Stimulated activated naive CD8-positive, alpha-beta T cell treated with anti-CD3 and anti-CD28 coated beads, Interleukin-15, Interleukin-2, amounts not matched to agents 100 ng/mL and 50 ng/mL, for 24 hours (primary cell): ENCODE results near the gene ATP10B.
"Not testable (repeated sequence)": the region's sequence is repeated elsewhere in the genome, so short reads cannot be mapped to it uniquely, and the experiment has no call there.

Experiments used
- H3K27ac Mint-ChIP-seq: one replicate; pipeline ENCODE4 v1.8.0; 2021; ENCODE audit warnings: mild to moderate bottlenecking, mixed read lengths
- H3K27me3 Mint-ChIP-seq: one replicate; pipeline ENCODE4 v1.8.0; 2021; ENCODE audit warnings: mixed read lengths
- H3K36me3 Mint-ChIP-seq: one replicate; pipeline ENCODE4 v1.8.0; 2021; ENCODE audit warnings: low read depth, mixed read lengths
- H3K4me1 Mint-ChIP-seq: one replicate; pipeline ENCODE4 v1.8.0; 2021; ENCODE audit warnings: low read depth, mixed read lengths
- H3K4me3 Mint-ChIP-seq: one replicate; pipeline ENCODE4 v1.8.0; 2021; ENCODE audit warnings: mild to moderate bottlenecking, mixed read lengths
- H3K9me3 Mint-ChIP-seq: one replicate; pipeline ENCODE4 v1.8.0; 2021; ENCODE audit warnings: mixed read lengths

Gene ATP10B

GRCh38 chr5:160852049-160852448 is at the start of gene ATP10B:
TSS of gene ATP10B (minus strand) at chr5:160852211. CDS start at chr5:160688074, 164,137 bp downstream.
- Mint-ChIP-seq H3K9me3 (no peaks in the 10 kb centered on the region), H3K4me1 (no peaks in the 10 kb centered on the region), H3K27ac (no peak within 1 kb of the TSS), H3K27me3 (no peaks in the 10 kb centered on the region), H3K4me3 (no peak within 1 kb of the TSS), H3K36me3 (no peaks in the 10 kb centered on the region)

GRCh38 chr5:160901656-160902055 is 49.6 kb upstream of the ATP10B start:
- Mint-ChIP-seq H3K36me3 (no peaks in the 10 kb centered on the region), H3K4me1 (no peaks in the 10 kb centered on the region), H3K9me3 (no peaks in the 10 kb centered on the region), H3K27me3 (no peaks in the 10 kb centered on the region), H3K27ac (no peak overlapping the region), H3K4me3 (no peak overlapping the region)

GRCh38 chr5:160899735-160900134 is 47.7 kb upstream of the ATP10B start:
- no peaks in the 10 kb centered on the region for H3K36me3 Mint-ChIP-seq
- no peak overlapping the region for H3K4me3 Mint-ChIP-seq
- H3K4me1 Mint-ChIP-seq = no peaks in the 10 kb centered on the region
- no peaks in the 10 kb centered on the region for H3K9me3 Mint-ChIP-seq
- no peaks in the 10 kb centered on the region for H3K27me3 Mint-ChIP-seq
- H3K27ac Mint-ChIP-seq = no peak overlapping the region

- H3K27me3 Mint-ChIP-seq, H3K27ac Mint-ChIP-seq, H3K9me3 Mint-ChIP-seq, H3K36me3 Mint-ChIP-seq, H3K4me3 Mint-ChIP-seq, H3K4me1 Mint-ChIP-seq: not testable (repeated sequence)
Observed at GRCh38 chr5:160893180-160893964, 41.4 kb upstream of the ATP10B start.

GRCh38 chr5:160887780-160888179 is 35.8 kb upstream of the ATP10B start:
- Mint-ChIP-seq H3K27me3 (peaks cover 7% of the 10 kb centered on the region), H3K27ac (no peak overlapping the region), H3K4me3 (no peak overlapping the region), H3K36me3 (no peaks in the 10 kb centered on the region), H3K9me3 (no peaks in the 10 kb centered on the region), H3K4me1 (no peaks in the 10 kb centered on the region)

- H3K27ac Mint-ChIP-seq, H3K27me3 Mint-ChIP-seq, H3K4me3 Mint-ChIP-seq, H3K9me3 Mint-ChIP-seq, H3K36me3 Mint-ChIP-seq, H3K4me1 Mint-ChIP-seq: not testable (repeated sequence)
Observed at GRCh38 chr5:160873560-160874200, 21.7 kb upstream of the ATP10B start.

GRCh38 chr5:160869989-160870521 is 18.0 kb upstream of the ATP10B start:
- H3K27me3 Mint-ChIP-seq = peaks cover 9% of the 10 kb centered on the region
- H3K36me3 Mint-ChIP-seq = no peaks in the 10 kb centered on the region
- no peak overlapping the region for H3K27ac Mint-ChIP-seq
- peaks cover 6% of the 10 kb centered on the region for H3K9me3 Mint-ChIP-seq
- H3K4me3 Mint-ChIP-seq = no peak overlapping the region
- no peaks in the 10 kb centered on the region for H3K4me1 Mint-ChIP-seq

- Mint-ChIP-seq H3K4me1 (no peaks in the 10 kb centered on the region), H3K9me3 (peaks cover 9% of the 10 kb centered on the region), H3K27ac (no peak overlapping the region), H3K27me3 (peaks cover 10% of the 10 kb centered on the region), H3K36me3 (no peaks in the 10 kb centered on the region), H3K4me3 (no peak overlapping the region)
Observed at GRCh38 chr5:160867976-160868375, 16.0 kb upstream of the ATP10B start.

GRCh38 chr5:160851451-160851850 is 560 bp downstream of the ATP10B start:
- H3K27ac Mint-ChIP-seq = no peak overlapping the region
- H3K4me3 Mint-ChIP-seq = no peak overlapping the region
- no peaks in the 10 kb centered on the region for H3K9me3 Mint-ChIP-seq
- no peaks in the 10 kb centered on the region for H3K36me3 Mint-ChIP-seq
- no peaks in the 10 kb centered on the region for H3K27me3 Mint-ChIP-seq
- H3K4me1 Mint-ChIP-seq = no peaks in the 10 kb centered on the region

- H3K4me3 Mint-ChIP-seq = no peak overlapping the region
- H3K4me1 Mint-ChIP-seq = no peaks in the 10 kb centered on the region
- H3K27me3 Mint-ChIP-seq = no peaks in the 10 kb centered on the region
- no peaks in the 10 kb centered on the region for H3K9me3 Mint-ChIP-seq
- no peaks in the 10 kb centered on the region for H3K36me3 Mint-ChIP-seq
- H3K27ac Mint-ChIP-seq = no peak overlapping the region
Observed at GRCh38 chr5:160850421-160850820, 1.6 kb downstream of the ATP10B start.

GRCh38 chr5:160847526-160848085 is 4.4 kb downstream of the ATP10B start:
- no peaks in the 10 kb centered on the region for H3K9me3 Mint-ChIP-seq

GRCh38 chr5:160846642-160847041 is 5.4 kb downstream of the ATP10B start:
- Mint-ChIP-seq H3K4me1 (peaks cover 3% of the 10 kb centered on the region), H3K27me3 (no peaks in the 10 kb centered on the region), H3K27ac (no peak overlapping the region), H3K36me3 (no peaks in the 10 kb centered on the region), H3K9me3 (no peaks in the 10 kb centered on the region), H3K4me3 (no peak overlapping the region)

More at GRCh38 chr5:160847526-160848085, 4.4 kb downstream of the ATP10B start:
- H3K27me3 Mint-ChIP-seq = no peaks in the 10 kb centered on the region
- H3K4me1 Mint-ChIP-seq = peaks cover 3% of the 10 kb centered on the region
- no peak overlapping the region for H3K4me3 Mint-ChIP-seq
- no peaks in the 10 kb centered on the region for H3K36me3 Mint-ChIP-seq
- no peak overlapping the region for H3K27ac Mint-ChIP-seq

- Mint-ChIP-seq H3K36me3 (no peaks in the 10 kb centered on the region), H3K27me3 (peaks cover 4% of the 10 kb centered on the region), H3K27ac (no peak overlapping the region), H3K9me3 (no peaks in the 10 kb centered on the region), H3K4me3 (no peak overlapping the region), H3K4me1 (peaks cover 3% of the 10 kb centered on the region)
Observed at GRCh38 chr5:160844177-160844576, 7.8 kb downstream of the ATP10B start.

GRCh38 chr5:160843240-160843639 is 8.8 kb downstream of the ATP10B start:
- Mint-ChIP-seq H3K27me3 (peaks cover 4% of the 10 kb centered on the region), H3K4me3 (no peak overlapping the region), H3K27ac (no peak overlapping the region), H3K36me3 (no peaks in the 10 kb centered on the region), H3K4me1 (peaks cover 3% of the 10 kb centered on the region), H3K9me3 (no peaks in the 10 kb centered on the region)
